SK-N-SH (cell line): ENCODE results near the gene LRRC32. TPM values are rescaled to one million over a fixed set of nuclear protein-coding genes. Genes with fewer than 3 reads are reported as not detected.

ENCODE experiments used
- CTCF ChIA-PET: fragments of 300-600, 350-600 bp; formaldehyde crosslinking; extraction: SDS; loops from one replicate; lab custom pipeline; 2021; lab: Yijun Ruan, JAX
- POLR2A ChIA-PET: fragments of 350-600 bp; sonication (Branson Sonifier 250); formaldehyde crosslinking; extraction: SDS; loops from one replicate; lab custom pipeline; 2020; ENCODE audit warnings: antibody characterized with exemption, inconsistent platforms; lab: Yijun Ruan, JAX
- DNase-seq: peaks from one replicate; pipeline ENCODE4 v3.0.0; 2012
- H2AFZ ChIP-seq: fragments of 200-600 bp; sonication (generic); 2 replicates; pipeline ENCODE4 v1.8.1; 2016; ENCODE audit warnings: antibody characterized with exemption, mild to moderate bottlenecking, low read depth
- H3F3A ChIP-seq: fragments of 200-600 bp; sonication (generic); replicated peaks from 2 replicates; pipeline ENCODE3; 2016; ENCODE audit warnings: antibody characterized with exemption, mild to moderate bottlenecking; ENCODE audit not compliant: insufficient read depth
- H3K27ac ChIP-seq, 2 experiments: fragments of 200-500 bp in 1 of 2; fragments of 200-600 bp in 1 of 2; sonication (Bioruptor generic) in 1 of 2; sonication (generic), shearing (Covaris generic) in 1 of 2; 2 replicates each; pipeline versions ENCODE4 v1.5.1 to v1.6.1; 2014 to 2016; ENCODE audit warnings: low read depth in 2 of 2, inconsistent platforms in 1 of 2, low read length in 1 of 2, mild to moderate bottlenecking in 1 of 2, mixed read lengths in 1 of 2
- H3K27me3 ChIP-seq: fragments of 200-600 bp; sonication (generic), shearing (Covaris generic); 2 replicates; pipeline ENCODE4 v1.6.1; 2016; ENCODE audit warnings: mixed run types; ENCODE audit not compliant: insufficient read depth
- H3K36me3 ChIP-seq, 2 experiments: fragments of 200-500 bp in 1 of 2; fragments of 200-600 bp in 1 of 2; sonication (Bioruptor generic) in 1 of 2; sonication (generic) in 1 of 2; replicated peaks in 1 of 2; 2 replicates each; pipeline versions ENCODE3 to v1.5.1; 2014 to 2016; ENCODE audit warnings: low read length in 1 of 2, mild to moderate bottlenecking in 1 of 2; ENCODE audit not compliant: insufficient read depth in 2 of 2, control insufficient read depth in 1 of 2
- H3K4me1 ChIP-seq, 2 experiments: fragments of 200-500 bp in 1 of 2; fragments of 200-600 bp in 1 of 2; sonication (Bioruptor generic) in 1 of 2; sonication (generic), shearing (Covaris generic) in 1 of 2; 2 replicates each; pipeline versions ENCODE4 v1.5.1 to v1.6.1; 2014 to 2016; ENCODE audit warnings: low read depth in 1 of 2, low read length in 1 of 2, mixed run types in 1 of 2; ENCODE audit not compliant: insufficient read depth in 2 of 2, control insufficient read depth in 1 of 2
- H3K4me2 ChIP-seq: fragments of 200-600 bp; sonication (generic), shearing (Covaris generic); 2 replicates; pipeline ENCODE4 v1.6.1; 2017; ENCODE audit warnings: mixed run types
- H3K4me3 ChIP-seq, 2 experiments: fragments of 200-500 bp in 1 of 2; fragments of 200-600 bp in 1 of 2; sonication (Bioruptor generic) in 1 of 2; sonication (generic), shearing (Covaris generic) in 1 of 2; 2 replicates each; pipeline versions ENCODE4 v1.5.1 to v1.8.1; 2014 to 2016; ENCODE audit warnings: low read depth in 2 of 2, inconsistent platforms in 1 of 2, low read length in 1 of 2, mild to moderate bottlenecking in 1 of 2, mixed read lengths in 1 of 2, moderate library complexity in 1 of 2
- H3K79me2 ChIP-seq: fragments of 200-600 bp; sonication (generic); 2 replicates; pipeline ENCODE4 v1.8.1; 2017; ENCODE audit warnings: mild to moderate bottlenecking; ENCODE audit not compliant: insufficient read depth
- H3K9ac ChIP-seq: fragments of 200-600 bp; sonication (generic); 2 replicates; pipeline ENCODE4 v1.6.1; 2017; ENCODE audit warnings: mixed run types
- H3K9me2 ChIP-seq: fragments of 200-600 bp; sonication (generic); 2 replicates; pipeline ENCODE4 v1.6.1; 2017; ENCODE audit warnings: mixed run types
- H3K9me3 ChIP-seq: fragments of 200-600 bp; sonication (generic); 2 replicates; pipeline ENCODE4 v1.6.1; 2017; ENCODE audit warnings: mixed run types, mild to moderate bottlenecking, moderate library complexity
- H4K20me1 ChIP-seq: fragments of 200-600 bp; sonication (generic); 2 replicates; pipeline ENCODE4 v1.6.1; 2017; ENCODE audit warnings: mild to moderate bottlenecking, mixed run types; ENCODE audit not compliant: insufficient read depth
- CHD2 ChIP-seq: fragments of 150-350 bp; IDR thresholded peaks from 2 replicates; pipeline ENCODE4 v1.6.1; 2018; ENCODE audit warnings: low read length; ENCODE audit not compliant: partially characterized antibody
- CTCF ChIP-seq: fragments of 200-600 bp; sonication (generic); IDR thresholded peaks from 2 replicates; pipeline ENCODE4 v1.6.1; 2017; ENCODE audit warnings: antibody characterized with exemption, mild to moderate bottlenecking, moderate library complexity
- ELF1 ChIP-seq: IDR thresholded peaks from 2 replicates; pipeline ENCODE4 v1.4.0; 2012
- EP300 ChIP-seq, 2 experiments: IDR thresholded peaks; 2 replicates each; pipeline versions ENCODE4 v1.4.0 to v1.6.1; 2012; ENCODE audit warnings: borderline replicate concordance in 1 of 2, low read depth in 1 of 2, low read length in 1 of 2
- EZH2phosphoT487 ChIP-seq: fragments of 200-600 bp; sonication (generic); IDR thresholded peaks from 2 replicates; pipeline ENCODE4 v1.6.1; 2017; ENCODE audit warnings: low read depth, mixed run types, mild to moderate bottlenecking, antibody characterized with exemption, moderate library complexity, borderline replicate concordance
- FOXJ3 ChIP-seq: sonication (generic); formaldehyde crosslinking; IDR thresholded peaks from 2 replicates; pipeline ENCODE4 v1.5.1; 2020; ENCODE audit warnings: mild to moderate bottlenecking, missing genetic modification reagents
- FOXM1 ChIP-seq: IDR thresholded peaks from 2 replicates; pipeline ENCODE4 v1.4.0; 2012; ENCODE audit warnings: low read depth, mild to moderate bottlenecking
- GATA2 ChIP-seq: sonication (generic); formaldehyde crosslinking; IDR thresholded peaks from 2 replicates; pipeline ENCODE4 v1.5.0; 2020; ENCODE audit warnings: mild to moderate bottlenecking, missing genetic modification reagents
- MAX ChIP-seq: IDR thresholded peaks from 2 replicates; pipeline ENCODE4 v1.4.0; 2012; ENCODE audit warnings: low read depth
- MXI1 ChIP-seq: IDR thresholded peaks from 2 replicates; pipeline ENCODE4 v1.6.1; 2012; ENCODE audit warnings: mild to moderate bottlenecking, low read depth, low read length, improper control_type of control experiment
- NFIC ChIP-seq: IDR thresholded peaks from 2 replicates; pipeline ENCODE4 v1.4.0; 2012; ENCODE audit warnings: borderline replicate concordance
- POLR2AphosphoS5 ChIP-seq: IDR thresholded peaks from 2 replicates; pipeline ENCODE4 v1.6.1; 2012; ENCODE audit warnings: low read depth, low read length
- RCOR1 ChIP-seq: fragments of 150-350 bp; IDR thresholded peaks from 2 replicates; pipeline ENCODE4 v1.6.1; 2017; ENCODE audit warnings: antibody characterized with exemption, low read length
- RXRA ChIP-seq: IDR thresholded peaks from 2 replicates; pipeline ENCODE4 v1.4.0; 2012; ENCODE audit warnings: low read depth, mild to moderate bottlenecking, borderline replicate concordance
- SIN3A ChIP-seq: IDR thresholded peaks from 2 replicates; pipeline ENCODE4 v1.6.1; 2012; ENCODE audit warnings: low read depth, mild to moderate bottlenecking, low read length, moderate library complexity, borderline replicate concordance
- TAF1 ChIP-seq: IDR thresholded peaks from 2 replicates; pipeline ENCODE4 v1.6.1; 2012; ENCODE audit warnings: low read depth, mild to moderate bottlenecking, low read length, moderate library complexity, borderline replicate concordance
- TCF12 ChIP-seq: IDR thresholded peaks from 2 replicates; pipeline ENCODE4 v1.4.0; 2012
- ZBTB33 ChIP-seq: IDR thresholded peaks from 2 replicates; pipeline ENCODE4 v1.4.0; 2012; ENCODE audit warnings: low read depth, borderline replicate concordance
- WGBS: methylation state at CpG from one replicate; pipeline ENCODE4 v1.1.6; 2017; ENCODE audit warnings: low lambda C conversion rate; 5-methylcytosine and 5-hydroxymethylcytosine counted together
- polyA plus RNA-seq, 3 experiments: library from polyadenylated mRNA; depleted of rRNA; stranded (reverse); fragments of >200 nt; gene quantifications; 2 replicates each; pipeline ENCODE4 v1.2.3, GENCODE V29; 2012

The LRRC32 gene
- polyA plus RNA-seq, 1 of the 3 experiments (the other 2 are of a cell fraction), result 0.43 TPM

GRCh38 chr11:76627606-76628005 lies 42.9 kb downstream of the LRRC32 start:
- Histone ChIP-seq H3K27ac (no peak overlapping the region), H3K79me2 (no peaks in the 10 kb centered on the region), H2AFZ (no peak overlapping the region), H4K20me1 (no peaks in the 10 kb centered on the region), H3K36me3 (no peaks in the 10 kb centered on the region), H3F3A (no peaks in the 10 kb centered on the region), H3K9me3 (no peaks in the 10 kb centered on the region), H3K9me2 (no peaks in the 10 kb centered on the region), H3K27me3 (no peaks in the 10 kb centered on the region), H3K4me2 (no peak overlapping the region), H3K4me3 (no peak overlapping the region), H3K4me1 (peaks cover 0 to 13% of the 10 kb centered on the region in 2 experiments; a peak in 1 of 4 replicates), H3K9ac (no peak overlapping the region)
- ChIA-PET CTCF (interaction anchor here (0.9 kb wide), 1 partner anchor 28 kb away, joined by 3 read pairs; no protein-coding TSS in a partner anchor), POLR2A (no interaction called here)
- WGBS, result 81% methylated on average over 7 of the region's 7 CpGs
- no peak for DNase-seq
- TF ChIP-seq TAF1, result no peak
- no peak for TF ChIP-seq RXRA
- no peak for TF ChIP-seq TCF12
- TF ChIP-seq CHD2, result no peak
- no peak for TF ChIP-seq FOXJ3 (CRISPR knock-in tag)
- no peak for TF ChIP-seq ELF1
- TF ChIP-seq EZH2phosphoT487, result no peak
- no peak for TF ChIP-seq RCOR1
- TF ChIP-seq POLR2AphosphoS5, result no peak
- TF ChIP-seq CTCF, result no peak
- TF ChIP-seq MAX, result no peak
- TF ChIP-seq ZBTB33, result no peak
- TF ChIP-seq GATA2 (CRISPR knock-in tag), result no peak
- TF ChIP-seq NFIC, result no peak
- TF ChIP-seq MXI1, result no peak
- TF ChIP-seq EP300 (IDR thresholded peaks at IDR 0.05; ENCODE audit: borderline replicate concordance in 1 of 2, low read depth in 1 of 2, low read length in 1 of 2), result no peak
- TF ChIP-seq FOXM1, result no peak
- no peak for TF ChIP-seq SIN3A
